Activated CD4-positive, alpha-beta T cell treated with anti-CD3 and anti-CD28 coated beads for 36 hours (primary cell): Measurements from ENCODE around the gene CPNE5. TPM values are rescaled to one million over a fixed set of nuclear protein-coding genes. Genes with fewer than 3 reads are reported as not detected.

ENCODE experiments used
- ATAC-seq: fragments of 200-7000 bp; cut with Tn5 transposase; one replicate; pipeline ENCODE4 v1.10.0; 2021; ENCODE audit warnings: mild to moderate bottlenecking, moderate library complexity
- CTCF ChIA-PET: fragments of 350-600 bp; sonication (Branson Sonifier 250); formaldehyde crosslinking; loops from one replicate; lab custom pipeline; 2021; ENCODE audit warnings: antibody characterized with exemption; lab: Charles Lee
- POLR2A ChIA-PET: fragments of 350-600 bp; sonication (Branson Sonifier 250); formaldehyde crosslinking; loops from one replicate; lab custom pipeline; 2021; ENCODE audit warnings: antibody characterized with exemption, inconsistent platforms; lab: Charles Lee
- DNase-seq: peaks from one replicate; pipeline ENCODE4 v3.0.0-alpha.2; 2020
- H3K27ac Mint-ChIP-seq: one replicate; pipeline ENCODE4 v1.8.0; 2021; ENCODE audit warnings: mixed read lengths
- H3K27me3 Mint-ChIP-seq: one replicate; pipeline ENCODE4 v1.8.0; 2021; ENCODE audit warnings: mixed read lengths
- H3K36me3 Mint-ChIP-seq: one replicate; pipeline ENCODE4 v1.8.0; 2021; ENCODE audit warnings: low read depth, mixed read lengths
- H3K4me1 Mint-ChIP-seq: one replicate; pipeline ENCODE4 v1.8.0; 2021; ENCODE audit warnings: mixed read lengths
- H3K4me3 Mint-ChIP-seq: one replicate; pipeline ENCODE4 v1.8.0; 2021; ENCODE audit warnings: mild to moderate bottlenecking, moderate library complexity, mixed read lengths
- H3K9me3 Mint-ChIP-seq: one replicate; pipeline ENCODE4 v1.8.0; 2021; ENCODE audit warnings: low read depth, mixed read lengths
- intact Hi-C, 2 experiments: fragments of 100-400 bp; cut with DNase I in 1 of 2; cut with micrococcal nuclease in 1 of 2; formaldehyde crosslinking; loops; one replicate each; pipeline versions ENCODE4 v1.14.2 to v1.15.1; 2022 to 2024; cut with DNase I, micrococcal nuclease
- total RNA-seq, 2 experiments: library from RNA; stranded (reverse); gene quantifications; one replicate each; pipeline ENCODE4 v1.2.3, GENCODE V29; 2021

CPNE5 gene
- total RNA-seq, 2 experiments from 2014 or later: 1.1 to 1.3 TPM

DNA sequence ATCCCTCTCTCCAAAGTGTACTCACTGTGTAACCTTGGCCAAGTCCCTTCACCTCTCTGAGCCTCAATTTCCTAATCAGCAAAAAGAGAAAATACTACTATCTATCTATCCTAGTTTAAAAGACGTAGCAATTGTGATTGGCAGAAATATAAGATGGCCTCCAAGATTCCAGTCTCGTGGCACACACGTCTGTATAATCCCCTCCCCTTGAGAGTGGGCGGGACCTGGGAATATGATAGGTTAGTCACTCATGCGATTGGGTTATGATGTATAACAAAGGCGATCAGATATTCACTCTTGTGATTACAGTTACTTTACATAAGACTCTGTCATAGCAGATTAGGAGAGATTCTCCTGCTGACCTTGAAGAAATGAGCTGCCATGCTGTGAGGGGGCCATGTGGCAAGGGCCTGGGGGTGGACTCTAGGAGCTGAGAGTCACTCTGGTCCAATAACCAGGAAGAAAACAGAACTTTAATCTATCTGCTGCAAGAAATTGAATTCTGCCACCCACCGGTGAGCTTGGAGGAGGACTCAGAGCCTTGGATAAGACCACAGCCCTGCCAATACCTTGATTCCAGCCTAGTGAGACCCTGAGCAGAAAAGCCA is 6.0 kb downstream of the CPNE5 start:
- CTCF ChIA-PET: interaction anchor here (1.5 to 1.6 kb wide), 2 partner anchors 15 to 18 kb away, joined by 4 to 11 read pairs; no protein-coding TSS in a partner anchor
- no peak for ATAC-seq
- Mint-ChIP-seq H3K9me3 (no peaks in the 10 kb centered on the region), H3K4me1 (no peaks in the 10 kb centered on the region), H3K27ac (no peak overlapping the region), H3K27me3 (peaks cover 10% of the 10 kb centered on the region), H3K36me3 (no peaks in the 10 kb centered on the region), H3K4me3 (no peak overlapping the region)
- intact Hi-C loops: no loop called here
- POLR2A ChIA-PET: no interaction called here
- DNase-seq: no peak

DNA sequence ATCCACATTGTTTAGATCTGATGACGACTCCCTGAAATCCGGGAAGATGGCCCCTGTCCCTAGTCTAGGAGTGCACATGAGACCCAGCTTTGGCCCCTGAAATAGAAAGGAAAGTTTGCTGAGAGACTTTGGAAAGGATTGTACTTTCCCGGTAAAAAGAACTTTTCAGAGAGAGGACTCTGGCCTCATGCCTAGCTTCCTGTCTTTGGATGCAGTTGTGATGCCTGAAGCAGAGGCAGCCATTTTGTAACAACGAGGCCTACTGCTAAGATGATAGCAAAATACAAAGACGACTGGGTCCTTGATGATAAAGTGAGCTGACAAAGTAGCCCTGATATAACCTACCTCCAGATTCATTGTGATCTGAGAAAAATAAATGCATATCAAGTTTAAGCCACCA is 6.9 kb downstream of the CPNE5 start:
- Mint-ChIP-seq H3K27me3 (peaks cover 4% of the 10 kb centered on the region), H3K27ac (no peak overlapping the region), H3K4me1 (peaks cover 6% of the 10 kb centered on the region), H3K9me3 (no peaks in the 10 kb centered on the region), H3K36me3 (no peaks in the 10 kb centered on the region), H3K4me3 (no peak overlapping the region)
- ChIA-PET CTCF (interaction anchor here (1.0 to 1.6 kb wide), 3 partner anchors 16 to 23 kb away, joined by 3 to 11 read pairs (median 4); no protein-coding TSS in a partner anchor), POLR2A (no interaction called here)
- ATAC-seq (no peak), DNase-seq (no peak)
- intact Hi-C loops: no loop called here

- Mint-ChIP-seq H3K27ac (no peak overlapping the region), H3K36me3 (no peaks in the 10 kb centered on the region), H3K9me3 (no peaks in the 10 kb centered on the region), H3K4me1 (peaks cover 6% of the 10 kb centered on the region), H3K4me3 (no peak overlapping the region), H3K27me3 (peaks cover 5% of the 10 kb centered on the region)
- intact Hi-C loops: no loop called here
- POLR2A ChIA-PET: interaction anchor here (0.6 to 1.2 kb wide), 2 partner anchors 17 to 497 kb away, joined by 3 read pairs; no protein-coding TSS in a partner anchor
- CTCF ChIA-PET: interaction anchor here (0.6 to 1.2 kb wide), 3 partner anchors 18 to 43 kb away, joined by 3 read pairs; no protein-coding TSS in a partner anchor
- no peak for ATAC-seq
- DNase-seq: no peak
These were observed 8.7 kb downstream of the CPNE5 start for GRCh38 chr6:36830577-36830976.

DNA sequence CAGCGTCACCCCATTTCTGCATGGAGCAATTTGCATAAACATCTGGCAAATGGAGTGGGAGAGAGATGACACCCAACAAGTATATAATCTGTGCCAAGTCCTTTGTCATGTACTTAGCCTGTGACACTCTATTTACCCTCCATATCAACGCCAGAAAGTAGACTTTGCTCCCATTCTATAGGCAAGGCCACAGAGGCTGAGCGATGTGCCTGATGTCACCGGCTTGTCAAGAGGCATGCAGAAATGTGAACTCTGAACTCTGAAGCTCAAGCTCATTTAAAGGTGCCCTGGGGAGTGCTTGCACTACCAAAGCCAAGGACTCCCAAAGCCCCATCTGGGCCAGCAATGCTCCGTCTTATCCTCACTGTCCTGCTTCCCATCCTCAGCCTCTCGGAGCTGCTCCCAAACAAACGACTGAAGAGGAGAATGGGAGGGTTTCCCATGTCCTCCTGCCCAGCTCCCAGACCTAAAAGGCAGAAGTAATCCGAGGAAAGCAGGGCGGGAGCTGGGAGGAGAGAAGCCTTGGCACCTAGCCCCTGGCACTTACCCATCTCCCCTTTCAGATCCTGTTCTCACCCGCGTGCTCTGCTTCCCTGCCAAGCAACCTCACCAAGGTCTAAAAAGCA is 9.2 kb downstream of the CPNE5 start:
- ChIA-PET CTCF (interaction anchor here (0.6 to 1.2 kb wide), 3 partner anchors 19 to 44 kb away, joined by 3 read pairs; no protein-coding TSS in a partner anchor), POLR2A (interaction anchor here (0.6 to 1.2 kb wide), 2 partner anchors 18 to 496 kb away, joined by 3 read pairs; no protein-coding TSS in a partner anchor)
- Mint-ChIP-seq H3K27me3 (peaks cover 3% of the 10 kb centered on the region), H3K4me1 (peaks cover 6% of the 10 kb centered on the region), H3K36me3 (no peaks in the 10 kb centered on the region), H3K27ac (no peak overlapping the region), H3K9me3 (no peaks in the 10 kb centered on the region), H3K4me3 (no peak overlapping the region)
- ATAC-seq (no peak), DNase-seq (no peak)
- intact Hi-C loops: no loop called here

GRCh38 chr6:36827261-36828079 is 11.8 kb downstream of the CPNE5 start:
- H3K4me3 Mint-ChIP-seq: no peak overlapping the region

GRCh38 chr6:36826520-36827227 is 12.6 kb downstream of the CPNE5 start:
- CTCF ChIA-PET: interaction anchor here (0.7 kb wide), 1 partner anchor 60 kb away, joined by 3 read pairs; no protein-coding TSS in a partner anchor
- H3K4me1 Mint-ChIP-seq: peaks cover 6% of the 10 kb centered on the region
- no peaks in the 10 kb centered on the region for H3K36me3 Mint-ChIP-seq
- H3K9me3 Mint-ChIP-seq: no peaks in the 10 kb centered on the region
- no peak for ATAC-seq
- no peak overlapping the region for H3K4me3 Mint-ChIP-seq
- H3K27me3 Mint-ChIP-seq: peaks cover 2% of the 10 kb centered on the region
- H3K27ac Mint-ChIP-seq: no peak overlapping the region
- no peak for DNase-seq
- intact Hi-C loops: no loop called here
- POLR2A ChIA-PET: no interaction called here

More at GRCh38 chr6:36827261-36828079, 11.8 kb downstream of the CPNE5 start:
- H3K9me3 Mint-ChIP-seq: no peaks in the 10 kb centered on the region
- CTCF ChIA-PET: interaction anchor here (0.8 to 1.0 kb wide), 2 partner anchors 19 to 60 kb away, joined by 3 read pairs; no protein-coding TSS in a partner anchor
- peaks cover 6% of the 10 kb centered on the region for H3K4me1 Mint-ChIP-seq
- H3K27ac Mint-ChIP-seq: no peak overlapping the region
- no peaks in the 10 kb centered on the region for H3K36me3 Mint-ChIP-seq
- DNase-seq (peak; percentile 47), ATAC-seq (peak; percentile 80)
- POLR2A ChIA-PET: no interaction called here
- intact Hi-C loops: no loop called here
- H3K27me3 Mint-ChIP-seq: peaks cover 2% of the 10 kb centered on the region

DNA sequence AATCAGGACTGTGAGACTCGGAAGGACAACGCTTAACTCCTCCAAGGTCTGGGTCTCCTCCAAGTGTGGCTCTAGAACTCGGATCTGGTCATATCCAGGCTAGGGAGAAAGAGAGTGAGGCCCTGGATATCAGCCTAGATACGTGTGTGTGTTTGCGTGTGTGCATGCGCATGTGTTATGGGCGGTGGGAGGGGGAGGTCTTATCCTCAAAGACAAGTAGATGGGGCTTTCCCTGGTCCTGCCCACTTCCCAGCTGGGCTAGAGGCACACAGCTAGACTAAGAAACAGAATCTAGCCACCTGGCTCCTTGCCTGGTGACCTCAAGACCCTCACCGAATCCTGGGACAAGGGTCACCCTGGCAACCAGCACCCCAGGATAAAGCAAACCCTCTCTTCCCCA is 13.2 kb downstream of the CPNE5 start:
- POLR2A ChIA-PET: no interaction called here
- ATAC-seq: no peak
- no peak overlapping the region for H3K4me3 Mint-ChIP-seq
- no peaks in the 10 kb centered on the region for H3K9me3 Mint-ChIP-seq
- H3K36me3 Mint-ChIP-seq: no peaks in the 10 kb centered on the region
- no peak for DNase-seq
- H3K27me3 Mint-ChIP-seq: peaks cover 2% of the 10 kb centered on the region
- H3K27ac Mint-ChIP-seq: no peak overlapping the region
- intact Hi-C loops: no loop called here
- CTCF ChIA-PET: interaction anchor here (0.5 to 0.7 kb wide), 3 partner anchors 12 to 59 kb away, joined by 3 to 4 read pairs (median 3); no protein-coding TSS in a partner anchor
- peaks cover 6% of the 10 kb centered on the region for H3K4me1 Mint-ChIP-seq

GRCh38 chr6:36825452-36825851 is 13.8 kb downstream of the CPNE5 start:
- peaks cover 6% of the 10 kb centered on the region for H3K4me1 Mint-ChIP-seq
- POLR2A ChIA-PET: no interaction called here

DNA sequence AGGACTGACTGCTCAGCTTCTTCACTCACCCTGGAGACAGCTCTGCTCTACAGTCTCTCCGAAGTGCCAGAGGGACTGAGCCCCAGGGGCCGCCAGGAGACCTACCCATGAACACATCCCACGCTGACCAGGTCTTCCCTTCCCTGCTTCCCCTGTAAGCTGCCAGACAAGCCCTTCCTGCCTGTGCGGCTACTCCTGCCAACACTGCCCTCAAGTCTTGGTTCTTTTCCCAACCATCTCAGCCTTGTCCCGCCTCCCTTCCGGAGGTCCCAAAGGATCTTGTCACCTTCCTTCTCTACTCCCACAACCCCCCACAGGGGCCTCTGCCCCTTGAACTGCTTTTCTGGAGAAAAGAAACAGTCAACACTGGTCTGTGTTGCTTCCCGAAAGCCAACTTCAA is 15.0 kb downstream of the CPNE5 start:
- DNase-seq (no peak), ATAC-seq (no peak)
- H3K27ac Mint-ChIP-seq: no peak overlapping the region
- peaks cover 2% of the 10 kb centered on the region for H3K27me3 Mint-ChIP-seq
- H3K4me1 Mint-ChIP-seq: peaks cover 6% of the 10 kb centered on the region
- intact Hi-C loops: no loop called here
- no peak overlapping the region for H3K4me3 Mint-ChIP-seq
- H3K9me3 Mint-ChIP-seq: no peaks in the 10 kb centered on the region
- no peaks in the 10 kb centered on the region for H3K36me3 Mint-ChIP-seq
- CTCF ChIA-PET: interaction anchor here (0.5 to 1.6 kb wide), 3 partner anchors 40 to 194 kb away, joined by 3 to 6 read pairs (median 4); no protein-coding TSS in a partner anchor
- POLR2A ChIA-PET: no interaction called here

More at GRCh38 chr6:36825452-36825851, 13.8 kb downstream of the CPNE5 start:
- intact Hi-C loops: no loop called here
- Mint-ChIP-seq H3K36me3 (no peaks in the 10 kb centered on the region), H3K27me3 (peaks cover 2% of the 10 kb centered on the region), H3K9me3 (no peaks in the 10 kb centered on the region), H3K4me3 (no peak overlapping the region), H3K27ac (no peak overlapping the region)
- CTCF ChIA-PET: interaction anchor here (0.5 to 1.6 kb wide), 3 partner anchors 13 to 193 kb away, joined by 3 to 6 read pairs (median 4); no protein-coding TSS in a partner anchor
- no peak for ATAC-seq
- DNase-seq: no peak

- ATAC-seq: no peak
- intact Hi-C loops: no loop called here
- no peak overlapping the region for H3K27ac Mint-ChIP-seq
- POLR2A ChIA-PET: no interaction called here
- peaks cover 6% of the 10 kb centered on the region for H3K4me1 Mint-ChIP-seq
- CTCF ChIA-PET: interaction anchor here (0.6 to 1.4 kb wide), 2 partner anchors 29 to 39 kb away, joined by 4 read pairs; no protein-coding TSS in a partner anchor
- H3K36me3 Mint-ChIP-seq: no peaks in the 10 kb centered on the region
- H3K27me3 Mint-ChIP-seq: peaks cover 2% of the 10 kb centered on the region
- no peaks in the 10 kb centered on the region for H3K9me3 Mint-ChIP-seq
- no peak overlapping the region for H3K4me3 Mint-ChIP-seq
- DNase-seq: no peak
These were observed 15.7 kb downstream of the CPNE5 start for GRCh38 chr6:36823421-36824096.
